Measurements from ENCODE around the gene FAF1.

DNA sequence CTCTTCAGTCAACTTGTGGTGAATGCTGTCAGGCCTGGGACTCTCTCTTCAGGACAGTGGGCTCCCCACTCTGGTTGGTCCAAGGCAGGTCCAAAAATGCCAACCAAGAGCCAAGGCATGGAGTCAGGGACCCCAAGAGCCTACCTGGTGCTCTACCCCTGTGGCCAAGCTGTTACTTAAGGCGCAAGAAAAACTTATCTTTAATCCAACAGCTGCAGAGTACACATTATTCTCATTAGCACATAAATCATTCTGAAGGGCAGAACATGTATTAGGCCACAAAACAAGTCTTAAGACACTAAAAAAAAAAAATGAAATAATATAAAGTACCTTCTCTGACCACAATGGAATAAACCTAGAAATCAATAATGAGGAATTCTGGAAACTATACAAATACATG is 65.7 kb downstream of the FAF1 start:
- TF ChIP-seq POLR2A (IDR thresholded peaks at IDR 0.05; ENCODE audit: low read length) (no peak), GATA1 (IDR thresholded peaks at IDR 0.05; ENCODE audit: low read depth, low read length) (no peak)
